Measurements from ENCODE around the gene PLA2G15. TPM values are rescaled to one million over a fixed set of nuclear protein-coding genes. Genes with fewer than 3 reads are reported as not detected.

PLA2G15 gene
- total RNA-seq, 1 donor from 2014 or later = 26.8 TPM

DNA sequence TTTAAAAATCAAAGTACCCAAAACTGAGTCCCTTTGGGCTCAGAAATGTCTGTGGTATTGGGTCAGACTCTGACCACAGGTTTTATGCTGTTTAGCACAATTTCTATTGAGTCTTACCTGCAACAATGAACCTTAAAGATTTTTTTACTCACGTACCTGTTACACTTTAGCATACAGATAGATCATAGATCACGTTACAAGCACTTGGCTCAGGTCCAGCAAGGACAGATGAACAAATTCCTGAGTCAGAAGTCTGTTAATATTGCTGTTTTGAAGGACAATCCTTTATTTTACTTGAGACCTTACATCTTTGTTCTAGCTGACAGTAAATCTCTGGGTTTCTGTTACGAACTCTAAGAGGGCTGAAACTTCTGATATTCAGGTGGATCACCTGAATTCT is 52.7 kb downstream of the PLA2G15 start:
- no peaks in the 10 kb centered on the region for H3K27me3 Mint-ChIP-seq (ENCODE audit: low read depth, unreplicated experiment)
- H3K27me3 ChIP-seq (ENCODE audit: insufficient read depth, low read length) = no peaks in the 10 kb centered on the region
- TF ChIP-seq CTCF (IDR thresholded peaks at IDR 0.05; ENCODE audit: insufficient read depth, low read depth, low read length) (no peak), EZH2 (IDR thresholded peaks at IDR 0.05; ENCODE audit: insufficient read depth, low read length) (no peak)
- peaks cover 9% of the 10 kb centered on the region for H3K36me3 Mint-ChIP-seq (ENCODE audit: low read depth, unreplicated experiment)
- H3K4me2 ChIP-seq (ENCODE audit: low read length) = no peak overlapping the region
- H3K4me3 ChIP-seq (ENCODE audit: insufficient read depth, low read depth, low read length) = no peak overlapping the region
- no peak overlapping the region for H3K27ac ChIP-seq (ENCODE audit: low read depth, low read length)
- peaks cover 13% of the 10 kb centered on the region for H3K4me1 ChIP-seq (ENCODE audit: insufficient read depth, low read length)
- H3K79me2 ChIP-seq (ENCODE audit: insufficient read depth, low read length) = peaks cover 25% of the 10 kb centered on the region
- no peak overlapping the region for H3K4me3 Mint-ChIP-seq (ENCODE audit: unreplicated experiment)
- peak overlapping the region; percentile 81 for H3K27ac Mint-ChIP-seq (ENCODE audit: unreplicated experiment)
- H3K9me3 Mint-ChIP-seq (ENCODE audit: unreplicated experiment) = no peaks in the 10 kb centered on the region
- H3K9me3 ChIP-seq (ENCODE audit: insufficient read depth, low read depth, low read length) = no peaks in the 10 kb centered on the region
- H3K4me1 Mint-ChIP-seq (ENCODE audit: low read depth, unreplicated experiment) = peaks cover 44% of the 10 kb centered on the region
- peak overlapping the region; percentile 0 for H3K9ac ChIP-seq (ENCODE audit: low read length)
- no peak overlapping the region for H2AFZ ChIP-seq (ENCODE audit: low read depth, low read length)
- H4K20me1 ChIP-seq (ENCODE audit: insufficient read depth, low read length) = peaks cover 77% of the 10 kb centered on the region
- FAIRE-seq = no peak
- peaks cover 63% of the 10 kb centered on the region for H3K36me3 ChIP-seq (ENCODE audit: insufficient read depth, low read length)
- DNase-seq (ENCODE audit: low read depth) = no peak

DNA sequence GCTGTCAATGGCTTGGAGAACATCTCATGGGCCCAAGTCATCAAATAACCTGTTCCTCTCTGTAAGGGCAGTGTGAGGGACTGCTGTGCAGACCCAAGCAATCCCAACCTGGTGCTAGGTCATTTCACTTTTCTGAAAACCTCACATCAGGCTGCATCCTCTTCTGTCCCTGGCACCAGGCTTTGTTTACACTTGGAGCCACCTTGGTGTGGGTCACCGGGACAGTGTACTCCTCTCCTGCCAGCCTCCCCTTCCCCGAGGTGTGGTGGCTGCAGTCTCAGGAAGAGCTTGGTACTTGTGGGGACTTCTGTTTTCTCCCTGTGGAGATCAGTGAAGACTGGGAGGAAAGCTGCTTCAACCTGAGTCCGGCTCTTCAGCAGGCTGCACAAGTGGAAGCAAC is 53.1 kb downstream of the PLA2G15 start:
- FAIRE-seq = no peak

More for the DNA sequence above, 53.1 kb downstream of the PLA2G15 start:
- Histone ChIP-seq H3K79me2 (ENCODE audit: insufficient read depth, low read length) (peaks cover 25% of the 10 kb centered on the region), H3K4me1 (ENCODE audit: insufficient read depth, low read length) (peaks cover 13% of the 10 kb centered on the region), H3K27ac (ENCODE audit: low read depth, low read length) (peak overlapping the region; percentile 5), H4K20me1 (ENCODE audit: insufficient read depth, low read length) (peaks cover 73% of the 10 kb centered on the region), H3K4me3 (ENCODE audit: insufficient read depth, low read depth, low read length) (no peak overlapping the region), H3K27me3 (ENCODE audit: insufficient read depth, low read length) (no peaks in the 10 kb centered on the region), H3K36me3 (ENCODE audit: insufficient read depth, low read length) (peaks cover 63% of the 10 kb centered on the region), H2AFZ (ENCODE audit: low read depth, low read length) (no peak overlapping the region), H3K4me2 (ENCODE audit: low read length) (no peak overlapping the region), H3K9ac (ENCODE audit: low read length) (peak overlapping the region; percentile 0), H3K9me3 (ENCODE audit: insufficient read depth, low read depth, low read length) (no peaks in the 10 kb centered on the region)
- TF ChIP-seq EZH2 (IDR thresholded peaks at IDR 0.05; ENCODE audit: insufficient read depth, low read length) (no peak), CTCF (IDR thresholded peaks at IDR 0.05; ENCODE audit: insufficient read depth, low read depth, low read length) (no peak)
- Mint-ChIP-seq H3K9me3 (ENCODE audit: unreplicated experiment) (no peaks in the 10 kb centered on the region), H3K27me3 (ENCODE audit: low read depth, unreplicated experiment) (no peaks in the 10 kb centered on the region), H3K27ac (ENCODE audit: unreplicated experiment) (peak overlapping the region; percentile 81), H3K36me3 (ENCODE audit: low read depth, unreplicated experiment) (peaks cover 8% of the 10 kb centered on the region), H3K4me1 (ENCODE audit: low read depth, unreplicated experiment) (peaks cover 44% of the 10 kb centered on the region), H3K4me3 (ENCODE audit: unreplicated experiment) (no peak overlapping the region)
- no peak for DNase-seq (ENCODE audit: low read depth)
